Activated T-helper 1 cell treated with anti-CD3 and anti-CD28 coated beads, Interleukin-12 subunit alpha, Interleukin-12 subunit beta, Interleukin-2, Interleukin-4 antibody, amounts not matched to agents 30 ng/mL and 10 ng/mL and 1 ng/mL, durations not matched to agents 14 hours and 24 hours and 36 hours (primary cell): ENCODE data around the gene GABBR2. TPM values are rescaled to one million over a fixed set of nuclear protein-coding genes. Genes with fewer than 3 reads are reported as not detected.
"Not testable (repeated sequence)": the region's sequence is repeated elsewhere in the genome, so short reads cannot be mapped to it uniquely, and the experiment has no call there.

ENCODE experiments used
- DNase-seq: peaks from one replicate; pipeline ENCODE4 v3.0.0; 2021; ENCODE audit warnings: low spot score
- H3K27ac Mint-ChIP-seq: one replicate; pipeline ENCODE4 v1.8.0; 2021; ENCODE audit warnings: mild to moderate bottlenecking, mixed read lengths
- H3K27me3 Mint-ChIP-seq: one replicate; pipeline ENCODE4 v1.8.0; 2022; ENCODE audit warnings: mild to moderate bottlenecking, moderate library complexity, mixed read lengths; ENCODE audit not compliant: insufficient read depth
- H3K36me3 Mint-ChIP-seq: one replicate; pipeline ENCODE4 v1.8.0; 2021; ENCODE audit warnings: low read depth, mixed read lengths
- H3K4me1 Mint-ChIP-seq: one replicate; pipeline ENCODE4 v1.8.0; 2021; ENCODE audit warnings: low read depth, mixed read lengths
- H3K4me3 Mint-ChIP-seq: one replicate; pipeline ENCODE4 v1.8.0; 2021; ENCODE audit warnings: mild to moderate bottlenecking, moderate library complexity, mixed read lengths
- H3K9me3 Mint-ChIP-seq: one replicate; pipeline ENCODE4 v1.8.0; 2021; ENCODE audit warnings: mixed read lengths
- intact Hi-C: fragments of 100-400 bp; cut with micrococcal nuclease; formaldehyde crosslinking; loops from one replicate; pipeline ENCODE4 v1.15.1; 2024
- total RNA-seq: library from RNA; stranded (reverse); gene quantifications from 2 replicates; pipeline ENCODE4 v1.2.3, GENCODE V29; 2022

The GABBR2 gene
- total RNA-seq, 1 donor from 2014 or later = not detected

- peaks cover 4% of the 10 kb centered on the region for H3K27me3 Mint-ChIP-seq
- intact Hi-C loops = no loop called here
- H3K9me3 Mint-ChIP-seq = no peaks in the 10 kb centered on the region
- DNase-seq = no peak
- H3K4me1 Mint-ChIP-seq = no peaks in the 10 kb centered on the region
- H3K27ac Mint-ChIP-seq = no peak overlapping the region
- H3K4me3 Mint-ChIP-seq = no peak overlapping the region
- H3K36me3 Mint-ChIP-seq = no peaks in the 10 kb centered on the region
Measured at GRCh38 chr9:98504298-98505282, 204.1 kb downstream of the GABBR2 start.

- Mint-ChIP-seq H3K27ac (no peak overlapping the region), H3K9me3 (no peaks in the 10 kb centered on the region), H3K4me3 (no peak overlapping the region), H3K36me3 (no peaks in the 10 kb centered on the region), H3K27me3 (peaks cover 4% of the 10 kb centered on the region), H3K4me1 (no peaks in the 10 kb centered on the region)
- intact Hi-C loops = no loop called here
- DNase-seq = no peak
Measured at GRCh38 chr9:98503867-98504266, 204.9 kb downstream of the GABBR2 start.

- no peak for DNase-seq
- intact Hi-C loops = no loop called here
- Mint-ChIP-seq H3K27ac (no peak overlapping the region), H3K27me3 (peaks cover 4% of the 10 kb centered on the region), H3K4me1 (no peaks in the 10 kb centered on the region), H3K36me3 (no peaks in the 10 kb centered on the region), H3K9me3 (no peaks in the 10 kb centered on the region), H3K4me3 (no peak overlapping the region)
Measured at GRCh38 chr9:98502976-98503325, 205.8 kb downstream of the GABBR2 start.

GRCh38 chr9:98502311-98502975 is 206.3 kb downstream of the GABBR2 start:
- H3K4me3 Mint-ChIP-seq = no peak overlapping the region
- intact Hi-C loops = no loop called here
- no peak for DNase-seq
- no peaks in the 10 kb centered on the region for H3K36me3 Mint-ChIP-seq
- peaks cover 4% of the 10 kb centered on the region for H3K27me3 Mint-ChIP-seq
- H3K9me3 Mint-ChIP-seq = no peaks in the 10 kb centered on the region
- no peaks in the 10 kb centered on the region for H3K4me1 Mint-ChIP-seq
- no peak overlapping the region for H3K27ac Mint-ChIP-seq

GRCh38 chr9:98501819-98502218 is 206.9 kb downstream of the GABBR2 start:
- H3K4me1 Mint-ChIP-seq = no peaks in the 10 kb centered on the region
- no peak overlapping the region for H3K27ac Mint-ChIP-seq
- no peak for DNase-seq
- intact Hi-C loops = no loop called here
- no peak overlapping the region for H3K4me3 Mint-ChIP-seq
- H3K27me3 Mint-ChIP-seq = peaks cover 4% of the 10 kb centered on the region
- no peaks in the 10 kb centered on the region for H3K9me3 Mint-ChIP-seq
- no peaks in the 10 kb centered on the region for H3K36me3 Mint-ChIP-seq

- H3K27ac Mint-ChIP-seq, H3K4me1 Mint-ChIP-seq, H3K36me3 Mint-ChIP-seq, DNase-seq, H3K4me3 Mint-ChIP-seq, H3K27me3 Mint-ChIP-seq, H3K9me3 Mint-ChIP-seq, intact Hi-C loops: not testable (repeated sequence)
Measured at GRCh38 chr9:98501259-98501658, 207.5 kb downstream of the GABBR2 start.

GRCh38 chr9:98500337-98500919 is 208.3 kb downstream of the GABBR2 start:
- intact Hi-C loops = no loop called here
- Mint-ChIP-seq H3K9me3 (no peaks in the 10 kb centered on the region), H3K27me3 (peaks cover 2% of the 10 kb centered on the region), H3K36me3 (no peaks in the 10 kb centered on the region), H3K27ac (no peak overlapping the region), H3K4me3 (no peak overlapping the region), H3K4me1 (no peaks in the 10 kb centered on the region)
- DNase-seq = no peak

GRCh38 chr9:98495530-98495929 is 213.2 kb downstream of the GABBR2 start:
- no peak overlapping the region for H3K4me3 Mint-ChIP-seq
- intact Hi-C loops = no loop called here
- no peaks in the 10 kb centered on the region for H3K36me3 Mint-ChIP-seq
- peaks cover 10% of the 10 kb centered on the region for H3K27me3 Mint-ChIP-seq
- H3K9me3 Mint-ChIP-seq = no peaks in the 10 kb centered on the region
- H3K27ac Mint-ChIP-seq = no peak overlapping the region
- DNase-seq = no peak
- H3K4me1 Mint-ChIP-seq = no peaks in the 10 kb centered on the region

- Mint-ChIP-seq H3K9me3 (no peaks in the 10 kb centered on the region), H3K27me3 (peaks cover 10% of the 10 kb centered on the region), H3K4me3 (no peak overlapping the region), H3K4me1 (no peaks in the 10 kb centered on the region), H3K36me3 (no peaks in the 10 kb centered on the region), H3K27ac (no peak overlapping the region)
- no peak for DNase-seq
- intact Hi-C loops = no loop called here
Measured at GRCh38 chr9:98494852-98495251, 213.9 kb downstream of the GABBR2 start.

GRCh38 chr9:98491828-98492227 is 216.9 kb downstream of the GABBR2 start:
- H3K27me3 Mint-ChIP-seq = peaks cover 10% of the 10 kb centered on the region
- no peak for DNase-seq
- H3K36me3 Mint-ChIP-seq = no peaks in the 10 kb centered on the region
- no peak overlapping the region for H3K27ac Mint-ChIP-seq
- H3K9me3 Mint-ChIP-seq = no peaks in the 10 kb centered on the region
- H3K4me3 Mint-ChIP-seq = no peak overlapping the region
- H3K4me1 Mint-ChIP-seq = no peaks in the 10 kb centered on the region
- intact Hi-C loops = no loop called here

- no peaks in the 10 kb centered on the region for H3K36me3 Mint-ChIP-seq
- peaks cover 10% of the 10 kb centered on the region for H3K27me3 Mint-ChIP-seq
- no peaks in the 10 kb centered on the region for H3K4me1 Mint-ChIP-seq
- H3K4me3 Mint-ChIP-seq = no peak overlapping the region
- no peak for DNase-seq
- no peaks in the 10 kb centered on the region for H3K9me3 Mint-ChIP-seq
- intact Hi-C loops = no loop called here
- no peak overlapping the region for H3K27ac Mint-ChIP-seq
Measured at GRCh38 chr9:98491231-98491651, 217.5 kb downstream of the GABBR2 start.

GRCh38 chr9:98488571-98489312 is 220.0 kb downstream of the GABBR2 start:
- Mint-ChIP-seq H3K4me3 (no peak overlapping the region), H3K9me3 (no peaks in the 10 kb centered on the region), H3K36me3 (no peaks in the 10 kb centered on the region), H3K27ac (no peak overlapping the region), H3K4me1 (no peaks in the 10 kb centered on the region), H3K27me3 (peaks cover 10% of the 10 kb centered on the region)
- DNase-seq = no peak
- intact Hi-C loops = no loop called here
